22Rv1 (cell line): ENCODE data around the gene FIP1L1.

ENCODE experiments used
- CTCF ChIP-seq: fragments of 450-650 bp; IDR thresholded peaks from 2 replicates; pipeline ENCODE4 v1.5.1; 2017; ENCODE audit warnings: mild to moderate bottlenecking
- ZFX ChIP-seq: fragments of 450-650 bp; IDR thresholded peaks from 2 replicates; pipeline ENCODE4 v1.6.1; 2017; ENCODE audit warnings: antibody characterized with exemption, borderline replicate concordance

DNA sequence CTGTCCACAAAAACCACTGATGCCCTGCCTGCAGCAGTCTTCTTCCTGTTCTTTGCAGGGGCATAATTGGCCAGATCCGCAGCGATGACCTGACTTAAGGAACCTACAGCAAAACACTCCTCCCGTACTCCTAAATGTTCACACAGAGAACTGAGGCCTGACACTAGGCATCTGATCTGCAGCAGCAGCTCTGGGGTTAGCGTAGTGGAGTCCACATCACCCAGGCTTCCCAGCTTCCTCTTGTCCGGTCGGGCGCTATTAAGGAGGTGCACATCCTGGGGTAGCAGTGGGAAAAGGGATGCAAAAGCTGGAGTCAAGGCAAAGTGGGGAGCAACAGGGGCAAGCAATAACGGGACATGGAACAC lies 12.3 kb upstream of the FIP1L1 start:
- TF ChIP-seq CTCF (no peak), ZFX (no peak)
